Gastrocnemius medialis (tissue), 4 donors: Measurements from ENCODE around the gene TTLL3. TPM values are rescaled to one million over a fixed set of nuclear protein-coding genes. Genes with fewer than 3 reads are reported as not detected.

Experiments used
- ATAC-seq, 2 donors: fragments of 150-250 bp; one replicate each; pipeline ENCODE4 v1.9.1; 2016
- DNase-seq, 2 donors: peaks; one replicate each; pipeline ENCODE4 v3.0.0-alpha.2; 2019
- H3K27ac ChIP-seq, 4 donors: fragments of 200-600 bp; sonication (generic); 1 replicate in 1 of 4; 2 replicates in 3 of 4; pipeline ENCODE4 v1.5.1; 2016 to 2018; ENCODE audit warnings: mild to moderate bottlenecking in 2 of 4, moderate library complexity in 1 of 4
- H3K27me3 ChIP-seq, 3 donors: fragments of 200-600 bp; sonication (generic) in 2 of 3; 1 replicate in 1 of 3; 2 replicates in 2 of 3; pipeline versions ENCODE4 v1.5.1 to v1.6.0; 2016 to 2019; ENCODE audit warnings: mild to moderate bottlenecking in 1 of 3, moderate library complexity in 1 of 3
- H3K36me3 ChIP-seq, 2 donors: fragments of 200-600 bp; sonication (generic) in 1 of 2; one replicate each; pipeline ENCODE4 v1.5.1; 2017 to 2018
- H3K4me1 ChIP-seq, 2 donors: fragments of 200-600 bp; sonication (generic) in 1 of 2; one replicate each; pipeline ENCODE4 v1.5.1; 2016 to 2017; ENCODE audit warnings: mild to moderate bottlenecking in 2 of 2
- H3K4me3 ChIP-seq, 4 donors: fragments of 200-600 bp; sonication (generic) in 3 of 4; 1 replicate in 1 of 4; 2 replicates in 3 of 4; pipeline ENCODE4 v1.5.1; 2016 to 2019; ENCODE audit warnings: mild to moderate bottlenecking in 2 of 4
- H3K9me3 ChIP-seq, 3 donors: fragments of 200-600 bp; sonication (generic) in 2 of 3; 1 replicate in 1 of 3; 2 replicates in 2 of 3; pipeline ENCODE4 v1.5.1; 2016 to 2019
- POLR2A ChIP-seq, 2 donors: fragments of 450-650 bp; IDR thresholded peaks; one replicate each; pipeline ENCODE4 v1.6.1; 2017; ENCODE audit warnings: antibody characterized with exemption in 2 of 2, mild to moderate bottlenecking in 2 of 2, moderate library complexity in 2 of 2
- in situ Hi-C, 4 donors: fragments of 200-750 bp; cut with MboI; loops; one replicate each; pipeline versions ENCODE4 v1.15.0 to v1.8.0; 2017; ENCODE audit warnings: low sequenced_read_pairs in 4 of 4
- intact Hi-C: fragments of 100-400 bp; cut with DNase I; formaldehyde crosslinking; loops from one replicate; pipeline ENCODE4 v1.15.1; 2023; ENCODE audit warnings: low total_unique reads
- total RNA-seq, 4 donors: library from RNA; depleted of rRNA; stranded (reverse); fragments of >200 nt; gene quantifications; one replicate each; pipeline versions ENCODE4 v1.1.0 to v1.2.3, GENCODE V29; 2016
- TF ChIP-seq, protein P1 (sequence below), 5 experiments: fragments of 450-650 bp in 3 of 5; fragments of 200-600 bp in 2 of 5; sonication (generic) in 2 of 5; IDR thresholded peaks in 4 of 5; conservative IDR thresholded peaks in 1 of 5; 1 replicate in 4 of 5; 2 replicates in 1 of 5; pipeline ENCODE4 v1.5.1; 2016 to 2019; ENCODE audit warnings: antibody characterized with exemption in 5 of 5, mild to moderate bottlenecking in 3 of 5, moderate library complexity in 3 of 5

The TTLL3 gene
- total RNA-seq, 4 donors from 2014 or later = 3.2 to 17.6 (median 8.5) TPM

DNA sequence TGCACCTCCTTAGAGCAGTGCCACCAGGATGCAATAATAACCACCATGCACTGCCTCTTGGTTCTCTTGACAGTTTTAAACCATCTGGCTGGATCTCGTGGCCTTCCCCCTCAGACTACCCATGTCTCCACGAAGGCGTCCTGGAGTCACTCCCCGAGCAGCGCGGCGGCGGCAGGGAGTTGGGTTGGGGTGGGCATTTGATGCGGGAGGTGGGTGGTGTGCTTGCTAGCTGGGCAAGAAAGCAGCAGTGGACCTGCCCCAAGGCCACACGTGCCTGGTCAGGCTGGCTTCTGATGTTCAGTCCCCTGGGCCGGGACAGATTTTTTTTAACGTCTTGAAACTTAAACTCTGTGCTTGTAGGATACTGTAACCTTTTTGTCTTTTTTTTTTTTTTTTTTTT, 3.9 kb upstream of the TTLL3 start:
- ATAC-seq (no peak), DNase-seq (no peak)
- H3K36me3 ChIP-seq = peaks cover 0 to 54% of the 10 kb centered on the region in 2 donors
- TF ChIP-seq, protein P1, sequence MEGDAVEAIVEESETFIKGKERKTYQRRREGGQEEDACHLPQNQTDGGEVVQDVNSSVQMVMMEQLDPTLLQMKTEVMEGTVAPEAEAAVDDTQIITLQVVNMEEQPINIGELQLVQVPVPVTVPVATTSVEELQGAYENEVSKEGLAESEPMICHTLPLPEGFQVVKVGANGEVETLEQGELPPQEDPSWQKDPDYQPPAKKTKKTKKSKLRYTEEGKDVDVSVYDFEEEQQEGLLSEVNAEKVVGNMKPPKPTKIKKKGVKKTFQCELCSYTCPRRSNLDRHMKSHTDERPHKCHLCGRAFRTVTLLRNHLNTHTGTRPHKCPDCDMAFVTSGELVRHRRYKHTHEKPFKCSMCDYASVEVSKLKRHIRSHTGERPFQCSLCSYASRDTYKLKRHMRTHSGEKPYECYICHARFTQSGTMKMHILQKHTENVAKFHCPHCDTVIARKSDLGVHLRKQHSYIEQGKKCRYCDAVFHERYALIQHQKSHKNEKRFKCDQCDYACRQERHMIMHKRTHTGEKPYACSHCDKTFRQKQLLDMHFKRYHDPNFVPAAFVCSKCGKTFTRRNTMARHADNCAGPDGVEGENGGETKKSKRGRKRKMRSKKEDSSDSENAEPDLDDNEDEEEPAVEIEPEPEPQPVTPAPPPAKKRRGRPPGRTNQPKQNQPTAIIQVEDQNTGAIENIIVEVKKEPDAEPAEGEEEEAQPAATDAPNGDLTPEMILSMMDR (IDR thresholded peaks at IDR 0.05 in 4 of 5, conservative IDR thresholded peaks at IDR 0.05 in 1 of 5) = no peak
- no peak for TF ChIP-seq POLR2A (IDR thresholded peaks at IDR 0.05)
- H3K27ac ChIP-seq = no peak overlapping the region
- no peaks in the 10 kb centered on the region for H3K27me3 ChIP-seq
- H3K9me3 ChIP-seq = no peaks in the 10 kb centered on the region
- H3K4me3 ChIP-seq = no peak overlapping the region
- peaks cover 22 to 28% of the 10 kb centered on the region in 2 donors for H3K4me1 ChIP-seq
- in situ Hi-C loops = no loop called here
- intact Hi-C loops = no loop called here

DNA sequence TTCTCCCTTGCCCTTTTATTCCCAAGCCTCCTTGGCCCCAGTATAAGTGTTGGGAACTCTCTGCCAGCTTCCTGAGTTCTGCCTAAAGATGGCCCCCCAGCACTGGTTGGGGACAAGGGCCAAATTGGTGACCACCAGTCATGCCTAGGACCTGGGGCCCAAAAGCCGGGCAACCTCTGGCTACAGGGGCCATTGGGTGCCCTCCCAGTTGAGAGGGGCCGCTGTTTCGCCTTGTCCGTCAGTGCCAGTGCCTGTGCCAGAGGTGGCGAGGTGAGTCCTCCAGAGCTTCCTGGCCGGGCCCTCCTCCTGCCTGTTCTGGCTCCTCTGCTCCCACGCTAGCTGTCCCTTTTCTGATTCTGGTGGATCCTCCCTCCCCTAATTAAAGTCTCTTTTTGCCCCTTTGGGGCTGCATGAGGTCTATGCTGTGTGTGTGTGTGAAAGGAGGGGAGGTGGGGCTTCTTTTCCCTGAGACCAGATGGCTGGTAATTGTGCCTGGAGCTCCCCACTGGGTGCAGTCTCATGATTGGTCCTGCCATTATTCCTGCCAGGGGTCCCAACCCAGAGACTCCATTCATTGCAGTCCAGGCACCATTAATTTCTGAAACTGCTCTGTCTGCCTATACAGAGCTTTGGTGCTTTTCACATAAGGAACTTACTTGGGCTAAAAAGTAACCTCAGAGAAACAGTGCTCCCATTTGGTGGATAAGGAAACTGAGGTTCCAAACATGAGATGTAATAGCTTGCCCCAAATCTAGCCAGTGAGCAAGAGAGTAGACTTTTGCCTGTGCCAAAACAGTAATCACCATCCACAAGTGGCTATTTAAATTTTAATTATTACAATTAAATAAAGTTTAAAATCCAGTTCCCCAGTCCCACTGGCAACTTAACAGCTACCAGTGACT, 3.1 kb upstream of the TTLL3 start:
- Histone ChIP-seq H3K4me3 (no peak overlapping the region), H3K27me3 (no peaks in the 10 kb centered on the region), H3K4me1 (peaks cover 24 to 30% of the 10 kb centered on the region in 2 donors), H3K9me3 (no peaks in the 10 kb centered on the region), H3K27ac (peak overlapping the region in 2 of 4 donors; percentile 45 to 87), H3K36me3 (peaks cover 0 to 46% of the 10 kb centered on the region in 2 donors)
- no peak for DNase-seq
- in situ Hi-C loops = no loop called here
- TF ChIP-seq POLR2A (IDR thresholded peaks at IDR 0.05) = no peak
- TF ChIP-seq, protein P1 (IDR thresholded peaks at IDR 0.05 in 4 of 5, conservative IDR thresholded peaks at IDR 0.05 in 1 of 5) = no peak
- intact Hi-C loops = no loop called here
- ATAC-seq = no peak

DNA sequence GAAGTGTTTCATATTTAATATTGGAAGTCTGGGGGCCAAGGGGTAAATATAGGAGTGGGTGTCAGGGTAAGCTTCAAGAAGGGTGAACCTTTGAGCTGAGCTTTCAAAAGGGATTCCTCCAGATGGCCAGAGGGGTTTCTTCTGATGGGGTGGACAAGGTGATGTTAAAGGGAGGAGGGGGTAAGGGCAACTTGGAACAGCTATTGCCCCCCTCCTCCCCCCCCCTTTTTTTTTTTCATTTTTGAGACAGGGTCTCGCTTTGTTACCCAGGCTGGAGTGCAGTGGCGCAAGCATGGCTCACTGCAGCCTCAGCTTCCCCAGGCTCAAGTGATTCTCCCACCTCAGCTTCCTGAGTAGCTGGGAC, 2.1 kb upstream of the TTLL3 start:
- in situ Hi-C loops (no loop called here), intact Hi-C loops (no loop called here)
- peaks cover 24 to 30% of the 10 kb centered on the region in 2 donors for H3K4me1 ChIP-seq
- H3K36me3 ChIP-seq = peaks cover 0 to 41% of the 10 kb centered on the region in 2 donors
- DNase-seq (no peak), ATAC-seq (no peak)
- no peak for TF ChIP-seq POLR2A (IDR thresholded peaks at IDR 0.05)
- TF ChIP-seq, protein P1 (IDR thresholded peaks at IDR 0.05 in 4 of 5, conservative IDR thresholded peaks at IDR 0.05 in 1 of 5) = no peak
- no peaks in the 10 kb centered on the region for H3K9me3 ChIP-seq
- peak overlapping the region; percentile 82 to 95 (median 88) for H3K27ac ChIP-seq
- no peaks in the 10 kb centered on the region for H3K27me3 ChIP-seq
- no peak overlapping the region for H3K4me3 ChIP-seq

DNA sequence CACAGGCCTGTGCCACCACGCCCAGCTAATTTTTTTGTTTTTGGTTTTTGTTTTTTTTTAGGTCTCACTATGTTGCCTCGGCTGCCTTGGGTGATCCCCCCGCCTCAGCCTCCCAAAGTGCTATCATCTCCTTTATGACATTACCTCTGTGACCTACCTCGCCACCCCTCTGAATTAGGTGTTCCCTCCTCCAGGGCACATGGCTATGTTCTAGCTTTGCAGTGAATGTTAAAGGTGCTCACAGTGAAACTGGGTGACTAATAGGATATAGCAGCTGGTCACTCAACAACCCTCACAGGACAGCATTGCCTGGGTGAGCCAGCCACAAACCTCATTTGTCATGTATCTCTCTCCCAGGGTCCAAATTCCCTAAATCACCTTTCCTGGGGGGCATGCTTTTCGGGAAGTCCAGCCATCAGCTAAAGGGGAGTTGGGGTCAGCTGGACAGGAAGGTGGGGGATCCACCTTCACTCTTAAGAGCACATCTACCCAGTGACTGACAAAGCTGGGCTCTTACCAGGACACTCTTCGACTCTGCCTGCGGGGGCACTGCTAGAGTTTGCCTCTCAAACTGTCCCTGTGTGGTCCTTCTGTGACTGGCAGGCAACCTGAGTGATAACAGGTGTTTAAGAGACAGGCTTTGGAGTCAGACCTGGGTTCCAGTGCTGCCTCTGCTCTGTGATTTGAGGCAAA, 1.6 kb upstream of the TTLL3 start:
- Histone ChIP-seq H3K36me3 (peaks cover 0 to 37% of the 10 kb centered on the region in 2 donors), H3K9me3 (no peaks in the 10 kb centered on the region), H3K4me1 (peaks cover 20 to 26% of the 10 kb centered on the region in 2 donors), H3K4me3 (no peak overlapping the region), H3K27ac (peak overlapping the region; percentile 82 to 95 (median 88)), H3K27me3 (no peaks in the 10 kb centered on the region)
- ATAC-seq (peak in 1 of 2 donors; percentile 54), DNase-seq (peak in 1 of 2 donors; percentile 55)
- TF ChIP-seq POLR2A (IDR thresholded peaks at IDR 0.05) = no peak
- TF ChIP-seq, protein P1 (IDR thresholded peaks at IDR 0.05 in 4 of 5, conservative IDR thresholded peaks at IDR 0.05 in 1 of 5) = peak in 1 of 5 experiments; percentile 5
- in situ Hi-C loops (no loop called here), intact Hi-C loops (no loop called here)
